ENCODE data around the gene PVALB. TPM values are rescaled to one million over a fixed set of nuclear protein-coding genes. Genes with fewer than 3 reads are reported as not detected.

PVALB gene
- polyA plus RNA-seq, 1 of the 3 experiments (the other 2 are of a cell fraction) = not detected

GRCh38 chr22:36775964-36776669, 40.7 kb downstream of the PVALB start, which contains the start of gene IFT27 (continued):
- TF ChIP-seq, protein P1, sequence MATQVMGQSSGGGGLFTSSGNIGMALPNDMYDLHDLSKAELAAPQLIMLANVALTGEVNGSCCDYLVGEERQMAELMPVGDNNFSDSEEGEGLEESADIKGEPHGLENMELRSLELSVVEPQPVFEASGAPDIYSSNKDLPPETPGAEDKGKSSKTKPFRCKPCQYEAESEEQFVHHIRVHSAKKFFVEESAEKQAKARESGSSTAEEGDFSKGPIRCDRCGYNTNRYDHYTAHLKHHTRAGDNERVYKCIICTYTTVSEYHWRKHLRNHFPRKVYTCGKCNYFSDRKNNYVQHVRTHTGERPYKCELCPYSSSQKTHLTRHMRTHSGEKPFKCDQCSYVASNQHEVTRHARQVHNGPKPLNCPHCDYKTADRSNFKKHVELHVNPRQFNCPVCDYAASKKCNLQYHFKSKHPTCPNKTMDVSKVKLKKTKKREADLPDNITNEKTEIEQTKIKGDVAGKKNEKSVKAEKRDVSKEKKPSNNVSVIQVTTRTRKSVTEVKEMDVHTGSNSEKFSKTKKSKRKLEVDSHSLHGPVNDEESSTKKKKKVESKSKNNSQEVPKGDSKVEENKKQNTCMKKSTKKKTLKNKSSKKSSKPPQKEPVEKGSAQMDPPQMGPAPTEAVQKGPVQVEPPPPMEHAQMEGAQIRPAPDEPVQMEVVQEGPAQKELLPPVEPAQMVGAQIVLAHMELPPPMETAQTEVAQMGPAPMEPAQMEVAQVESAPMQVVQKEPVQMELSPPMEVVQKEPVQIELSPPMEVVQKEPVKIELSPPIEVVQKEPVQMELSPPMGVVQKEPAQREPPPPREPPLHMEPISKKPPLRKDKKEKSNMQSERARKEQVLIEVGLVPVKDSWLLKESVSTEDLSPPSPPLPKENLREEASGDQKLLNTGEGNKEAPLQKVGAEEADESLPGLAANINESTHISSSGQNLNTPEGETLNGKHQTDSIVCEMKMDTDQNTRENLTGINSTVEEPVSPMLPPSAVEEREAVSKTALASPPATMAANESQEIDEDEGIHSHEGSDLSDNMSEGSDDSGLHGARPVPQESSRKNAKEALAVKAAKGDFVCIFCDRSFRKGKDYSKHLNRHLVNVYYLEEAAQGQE (IDR thresholded peaks at IDR 0.05; ENCODE audit: low read depth, low read length) = no peak
- TF ChIP-seq MAX (IDR thresholded peaks at IDR 0.05; ENCODE audit: low read depth) (0 out of 2 replicates have a peak, but pooled peaks have one; percentile 67), JUND (IDR thresholded peaks at IDR 0.05) (no peak), FOXJ3 (CRISPR knock-in tag; IDR thresholded peaks at IDR 0.05) (no peak), RXRA (IDR thresholded peaks at IDR 0.05; ENCODE audit: borderline replicate concordance, low read depth) (no peak), ZBTB33 (IDR thresholded peaks at IDR 0.05; ENCODE audit: borderline replicate concordance, low read depth) (no peak)
- TF ChIP-seq, protein P2, sequence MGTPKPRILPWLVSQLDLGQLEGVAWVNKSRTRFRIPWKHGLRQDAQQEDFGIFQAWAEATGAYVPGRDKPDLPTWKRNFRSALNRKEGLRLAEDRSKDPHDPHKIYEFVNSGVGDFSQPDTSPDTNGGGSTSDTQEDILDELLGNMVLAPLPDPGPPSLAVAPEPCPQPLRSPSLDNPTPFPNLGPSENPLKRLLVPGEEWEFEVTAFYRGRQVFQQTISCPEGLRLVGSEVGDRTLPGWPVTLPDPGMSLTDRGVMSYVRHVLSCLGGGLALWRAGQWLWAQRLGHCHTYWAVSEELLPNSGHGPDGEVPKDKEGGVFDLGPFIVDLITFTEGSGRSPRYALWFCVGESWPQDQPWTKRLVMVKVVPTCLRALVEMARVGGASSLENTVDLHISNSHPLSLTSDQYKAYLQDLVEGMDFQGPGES (IDR thresholded peaks at IDR 0.05; ENCODE audit: low read depth, low read length) = peak; percentile 94

DNA sequence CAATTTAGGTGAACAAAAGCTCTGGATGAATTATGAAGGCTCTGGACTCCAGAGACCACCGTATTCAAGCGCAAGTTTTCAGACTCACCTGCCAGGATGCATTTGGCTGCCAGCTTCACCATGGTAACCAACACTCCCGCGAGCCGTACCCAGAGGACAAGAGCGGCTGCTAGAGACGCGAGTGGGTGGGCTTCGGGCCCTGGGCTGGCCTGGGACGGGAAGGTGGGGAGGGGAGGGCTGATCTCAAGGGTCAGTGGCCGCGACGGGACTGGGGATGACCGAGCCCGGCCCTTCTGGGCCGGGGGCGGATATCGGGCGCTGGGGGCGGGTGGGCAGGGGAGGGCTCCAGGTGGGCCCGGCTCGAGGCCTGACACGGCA, 41.3 kb downstream of the PVALB start:
- H3K9me3 ChIP-seq = no peaks in the 10 kb centered on the region
- H3K27me3 ChIP-seq (ENCODE audit: insufficient read depth) = no peaks in the 10 kb centered on the region
- H3K79me2 ChIP-seq (ENCODE audit: insufficient read depth) = no peaks in the 10 kb centered on the region
- no peaks in the 10 kb centered on the region for H3F3A ChIP-seq (replicated peaks; ENCODE audit: insufficient read depth)
- peak overlapping the region; percentile 73 for H3K9ac ChIP-seq
- no peaks in the 10 kb centered on the region for H3K9me2 ChIP-seq
- H4K20me1 ChIP-seq (ENCODE audit: insufficient read depth) = no peaks in the 10 kb centered on the region
- CTCF ChIA-PET = interaction anchor here (0.9 to 6.1 kb wide), 6 partner anchors 16 to 424 kb away, joined by 3 to 55 read pairs (median 4); no protein-coding TSS in a partner anchor
- TF ChIP-seq FOXM1 (IDR thresholded peaks at IDR 0.05; ENCODE audit: low read depth) (no peak), RCOR1 (IDR thresholded peaks at IDR 0.05; ENCODE audit: low read length) (no peak), MXI1 (IDR thresholded peaks at IDR 0.05; ENCODE audit: low read depth, low read length) (peak; percentile 4; the same call in 1 of the 2 replicates), RFX5 (IDR thresholded peaks at IDR 0.05; ENCODE audit: low read length) (no peak), EP300 (IDR thresholded peaks at IDR 0.05; ENCODE audit: borderline replicate concordance in 1 of 2, low read depth in 1 of 2, low read length in 1 of 2) (no peak), ZBTB33 (IDR thresholded peaks at IDR 0.05; ENCODE audit: borderline replicate concordance, low read depth) (no peak)
- TF ChIP-seq, protein P3, sequence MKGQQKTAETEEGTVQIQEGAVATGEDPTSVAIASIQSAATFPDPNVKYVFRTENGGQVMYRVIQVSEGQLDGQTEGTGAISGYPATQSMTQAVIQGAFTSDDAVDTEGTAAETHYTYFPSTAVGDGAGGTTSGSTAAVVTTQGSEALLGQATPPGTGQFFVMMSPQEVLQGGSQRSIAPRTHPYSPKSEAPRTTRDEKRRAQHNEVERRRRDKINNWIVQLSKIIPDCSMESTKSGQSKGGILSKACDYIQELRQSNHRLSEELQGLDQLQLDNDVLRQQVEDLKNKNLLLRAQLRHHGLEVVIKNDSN (IDR thresholded peaks at IDR 0.05; ENCODE audit: borderline replicate concordance, low read depth) = no peak
- TF ChIP-seq, protein P1 (IDR thresholded peaks at IDR 0.05; ENCODE audit: low read depth, low read length) = no peak
- peak overlapping the region in 1 of 2 experiments; percentile 73; a peak in 1 of 4 replicates for H3K27ac ChIP-seq (ENCODE audit: low read depth in 2 of 2, low read length in 1 of 2)
- WGBS (ENCODE audit: low lambda C conversion rate) = 1% methylated on average over 15 of the region's 23 CpGs
- peak overlapping the region; percentile 84 to 86 for H3K4me3 ChIP-seq (ENCODE audit: low read depth in 2 of 2, low read length in 1 of 2)
- peaks cover 0 to 11% of the 10 kb centered on the region in 2 experiments for H3K36me3 ChIP-seq (replicated peaks in 1 of 2; ENCODE audit: control insufficient read depth in 1 of 2, insufficient read depth in 2 of 2, low read length in 1 of 2)
- H2AFZ ChIP-seq (ENCODE audit: low read depth) = peak overlapping the region; percentile 88
- POLR2A ChIA-PET = interaction anchor here (0.8 to 1.7 kb wide), 7 partner anchors 17 to 276 kb away, joined by 3 to 11 read pairs (median 4); partner anchors contain the start of genes CACNG2, EIF3D, FOXRED2 and KCTD17
- DNase-seq = no peak
- peaks cover 0 to 10% of the 10 kb centered on the region in 2 experiments; a peak in 3 of 4 replicates for H3K4me1 ChIP-seq (ENCODE audit: control insufficient read depth in 1 of 2, insufficient read depth in 2 of 2, low read depth in 1 of 2, low read length in 1 of 2)
- H3K4me2 ChIP-seq = peak overlapping the region; percentile 85

All from SK-N-SH (cell line).